ENCODE results near the gene LRMDA. TPM values are rescaled to one million over a fixed set of nuclear protein-coding genes. Genes with fewer than 3 reads are reported as not detected.

LRMDA gene
- total RNA-seq, 1 experiment from 2014 or later, result 20.3 TPM

- no peak for DNase-seq (ENCODE audit: low read depth)
- in situ Hi-C loops (cut with HindIII; ENCODE audit: low pct_unique_long_range_greater_than_20kb, low sequenced_read_pairs), result no loop called here
These were observed 455.9 kb downstream of the LRMDA start for GRCh38 chr10:75887369-75887768.

GRCh38 chr10:75887992-75888680 lies 456.7 kb downstream of the LRMDA start:
- in situ Hi-C loops (cut with HindIII; ENCODE audit: low pct_unique_long_range_greater_than_20kb, low sequenced_read_pairs), result no loop called here

GRCh38 chr10:75889051-75889450 lies 457.6 kb downstream of the LRMDA start:
- in situ Hi-C loops (cut with HindIII; ENCODE audit: low pct_unique_long_range_greater_than_20kb, low sequenced_read_pairs), result no loop called here
- DNase-seq (ENCODE audit: low read depth), result no peak

More at GRCh38 chr10:75887992-75888680, 456.7 kb downstream of the LRMDA start:
- no peak for DNase-seq (ENCODE audit: low read depth)

GRCh38 chr10:75894761-75895160 lies 463.3 kb downstream of the LRMDA start:
- no peak for DNase-seq (ENCODE audit: low read depth)
- in situ Hi-C loops (cut with HindIII; ENCODE audit: low pct_unique_long_range_greater_than_20kb, low sequenced_read_pairs), result no loop called here

GRCh38 chr10:75895259-75895658 lies 463.8 kb downstream of the LRMDA start:
- no peak for DNase-seq (ENCODE audit: low read depth)
- in situ Hi-C loops (cut with HindIII; ENCODE audit: low pct_unique_long_range_greater_than_20kb, low sequenced_read_pairs), result no loop called here

GRCh38 chr10:75899816-75900390 lies 468.5 kb downstream of the LRMDA start:
- in situ Hi-C loops (cut with HindIII; ENCODE audit: low pct_unique_long_range_greater_than_20kb, low sequenced_read_pairs), result no loop called here
- no peak for DNase-seq (ENCODE audit: low read depth)

GRCh38 chr10:75902816-75903215 lies 471.4 kb downstream of the LRMDA start:
- no peak for DNase-seq (ENCODE audit: low read depth)
- in situ Hi-C loops (cut with HindIII; ENCODE audit: low pct_unique_long_range_greater_than_20kb, low sequenced_read_pairs), result no loop called here

- DNase-seq (ENCODE audit: low read depth), result no peak
- in situ Hi-C loops (cut with HindIII; ENCODE audit: low pct_unique_long_range_greater_than_20kb, low sequenced_read_pairs), result no loop called here
These were observed 473.3 kb downstream of the LRMDA start for GRCh38 chr10:75904499-75905283.

- DNase-seq (ENCODE audit: low read depth), result no peak
- in situ Hi-C loops (cut with HindIII; ENCODE audit: low pct_unique_long_range_greater_than_20kb, low sequenced_read_pairs), result no loop called here
These were observed 474.1 kb downstream of the LRMDA start for GRCh38 chr10:75905490-75905889.

- in situ Hi-C loops (cut with HindIII; ENCODE audit: low pct_unique_long_range_greater_than_20kb, low sequenced_read_pairs), result no loop called here
- DNase-seq (ENCODE audit: low read depth), result peak; percentile 8
These were observed 478.6 kb downstream of the LRMDA start for GRCh38 chr10:75910032-75910431.

GRCh38 chr10:75911426-75911825 lies 480.0 kb downstream of the LRMDA start:
- no peak for DNase-seq (ENCODE audit: low read depth)
- in situ Hi-C loops (cut with HindIII; ENCODE audit: low pct_unique_long_range_greater_than_20kb, low sequenced_read_pairs), result no loop called here

- no peak for DNase-seq (ENCODE audit: low read depth)
- in situ Hi-C loops (cut with HindIII; ENCODE audit: low pct_unique_long_range_greater_than_20kb, low sequenced_read_pairs), result no loop called here
These were observed 485.5 kb downstream of the LRMDA start for GRCh38 chr10:75916906-75917305.

GRCh38 chr10:75919913-75920312 lies 488.5 kb downstream of the LRMDA start:
- in situ Hi-C loops (cut with HindIII; ENCODE audit: low pct_unique_long_range_greater_than_20kb, low sequenced_read_pairs), result no loop called here
- no peak for DNase-seq (ENCODE audit: low read depth)

GRCh38 chr10:75922435-75922834 lies 491.0 kb downstream of the LRMDA start:
- DNase-seq (ENCODE audit: low read depth), result no peak
- in situ Hi-C loops (cut with HindIII; ENCODE audit: low pct_unique_long_range_greater_than_20kb, low sequenced_read_pairs), result no loop called here

- DNase-seq (ENCODE audit: low read depth), result no peak
- in situ Hi-C loops (cut with HindIII; ENCODE audit: low pct_unique_long_range_greater_than_20kb, low sequenced_read_pairs), result no loop called here
These were observed 493.0 kb downstream of the LRMDA start for GRCh38 chr10:75924309-75924902.

GRCh38 chr10:75925999-75926398 lies 494.6 kb downstream of the LRMDA start:
- in situ Hi-C loops (cut with HindIII; ENCODE audit: low pct_unique_long_range_greater_than_20kb, low sequenced_read_pairs), result no loop called here

GRCh38 chr10:75926763-75927162 lies 495.3 kb downstream of the LRMDA start:
- in situ Hi-C loops (cut with HindIII; ENCODE audit: low pct_unique_long_range_greater_than_20kb, low sequenced_read_pairs), result no loop called here
- no peak for DNase-seq (ENCODE audit: low read depth)

More at GRCh38 chr10:75925999-75926398, 494.6 kb downstream of the LRMDA start:
- DNase-seq (ENCODE audit: low read depth), result no peak

GRCh38 chr10:75928231-75928630 lies 496.8 kb downstream of the LRMDA start:
- in situ Hi-C loops (cut with HindIII; ENCODE audit: low pct_unique_long_range_greater_than_20kb, low sequenced_read_pairs), result no loop called here
- DNase-seq (ENCODE audit: low read depth), result no peak

- no peak for DNase-seq (ENCODE audit: low read depth)
- in situ Hi-C loops (cut with HindIII; ENCODE audit: low pct_unique_long_range_greater_than_20kb, low sequenced_read_pairs), result no loop called here
These were observed 498.3 kb downstream of the LRMDA start for GRCh38 chr10:75929630-75930161.
